MM.1S (cell line): Measurements from ENCODE around the gene LAMA3.
A peak's percentile ranks its signal among the peaks of the same experiment; 100 is the strongest.

Experiments used
- DNase-seq: peaks from one replicate; pipeline ENCODE4 v3.0.0-alpha.2; 2015
- H2AFZ ChIP-seq: fragments of 300-600 bp; sonication (generic); 2 replicates; pipeline ENCODE4 v1.6.0; 2016; ENCODE audit warnings: antibody characterized with exemption, low read length
- H3F3A ChIP-seq: fragments of 300-600 bp; sonication (generic); 2 replicates; pipeline ENCODE4 v1.6.1; 2016; ENCODE audit warnings: mild to moderate bottlenecking, antibody characterized with exemption, low read length, moderate library complexity, mixed read lengths; ENCODE audit not compliant: insufficient read depth
- H3K27ac ChIP-seq: fragments of 300-600 bp; sonication (generic); 2 replicates; pipeline ENCODE4 v1.5.1; 2016; ENCODE audit warnings: mild to moderate bottlenecking, low read length
- H3K27me3 ChIP-seq: fragments of 300-600 bp; sonication (generic); replicated peaks from 2 replicates; pipeline ENCODE4 v1.6.0; 2016; ENCODE audit warnings: low read length; ENCODE audit not compliant: insufficient read depth
- H3K36me3 ChIP-seq: fragments of 300-600 bp; sonication (generic); replicated peaks from 2 replicates; pipeline ENCODE4 v1.6.1; 2016; ENCODE audit warnings: mild to moderate bottlenecking, low read length, mixed read lengths; ENCODE audit not compliant: insufficient read depth
- H3K4me1 ChIP-seq: fragments of 300-600 bp; sonication (generic); 2 replicates; pipeline ENCODE4 v1.6.1; 2016; ENCODE audit warnings: low read length, mixed read lengths
- H3K4me2 ChIP-seq: fragments of 300-600 bp; sonication (generic); 2 replicates; pipeline ENCODE4 v1.6.0; 2016; ENCODE audit warnings: low read depth, low read length
- H3K4me3 ChIP-seq: fragments of 300-600 bp; sonication (generic); 2 replicates; pipeline ENCODE4 v1.5.1; 2016; ENCODE audit warnings: low read length, mixed read lengths
- H3K79me2 ChIP-seq: fragments of 300-600 bp; sonication (generic); 2 replicates; pipeline ENCODE4 v1.6.1; 2016; ENCODE audit warnings: mixed run types, low read length, mixed read lengths
- H3K9ac ChIP-seq: fragments of 300-600 bp; sonication (generic); 2 replicates; pipeline ENCODE4 v1.6.1; 2016; ENCODE audit warnings: low read length, mixed read lengths
- H3K9me2 ChIP-seq: fragments of 300-600 bp; sonication (generic); replicated peaks from 2 replicates; pipeline ENCODE4 v1.6.1; 2016; ENCODE audit warnings: mild to moderate bottlenecking, low read length, mixed read lengths; ENCODE audit not compliant: insufficient read depth
- H3K9me3 ChIP-seq: fragments of 300-600 bp; sonication (generic); replicated peaks from 2 replicates; pipeline ENCODE4 v1.6.1; 2016; ENCODE audit warnings: mild to moderate bottlenecking, low read length, mixed read lengths; ENCODE audit not compliant: insufficient read depth
- H4K20me1 ChIP-seq: fragments of 300-600 bp; sonication (generic); 2 replicates; pipeline ENCODE4 v1.6.1; 2016; ENCODE audit warnings: mild to moderate bottlenecking, low read length, moderate library complexity, mixed read lengths; ENCODE audit not compliant: insufficient read depth
- CTCF ChIP-seq: fragments of 300-600 bp; sonication (generic); IDR thresholded peaks from 2 replicates; pipeline ENCODE4 v1.5.1; 2016; ENCODE audit warnings: antibody characterized with exemption, low read length, mixed read lengths
- EZH2 ChIP-seq: fragments of 300-600 bp; sonication (generic); optimal IDR thresholded peaks from 2 replicates; pipeline ENCODE3; 2017; ENCODE audit warnings: low read depth, mild to moderate bottlenecking, antibody characterized with exemption, low read length, mixed read lengths
- EZH2phosphoT487 ChIP-seq: fragments of 300-600 bp; sonication (generic); IDR thresholded peaks from 2 replicates; pipeline ENCODE4 v1.6.1; 2018; ENCODE audit warnings: antibody characterized with exemption, low read length

Gene LAMA3

GRCh38 chr18:23918395-23919032, 229.3 kb downstream of the LAMA3 start:
- Histone ChIP-seq H3F3A (no peaks in the 10 kb centered on the region), H4K20me1 (no peaks in the 10 kb centered on the region), H3K4me1 (no peaks in the 10 kb centered on the region), H3K4me2 (no peak overlapping the region), H3K4me3 (no peak overlapping the region), H3K27ac (no peak overlapping the region), H3K9me3 (no peaks in the 10 kb centered on the region), H3K27me3 (no peaks in the 10 kb centered on the region), H3K9me2 (no peaks in the 10 kb centered on the region), H2AFZ (no peak overlapping the region), H3K9ac (no peak overlapping the region), H3K79me2 (no peaks in the 10 kb centered on the region), H3K36me3 (no peaks in the 10 kb centered on the region)
- TF ChIP-seq EZH2phosphoT487 (no peak), EZH2 (no peak), CTCF (peak; percentile 91)
- DNase-seq, result peak; percentile 65

GRCh38 chr18:23920054-23920453, 230.8 kb downstream of the LAMA3 start:
- no peaks in the 10 kb centered on the region for H3F3A ChIP-seq
- H3K4me2 ChIP-seq, result no peak overlapping the region
- no peaks in the 10 kb centered on the region for H3K36me3 ChIP-seq
- H4K20me1 ChIP-seq, result no peaks in the 10 kb centered on the region
- DNase-seq, result no peak
- H3K9me3 ChIP-seq, result no peaks in the 10 kb centered on the region
- H2AFZ ChIP-seq, result no peak overlapping the region
- H3K27me3 ChIP-seq, result no peaks in the 10 kb centered on the region
- no peak overlapping the region for H3K4me3 ChIP-seq
- no peaks in the 10 kb centered on the region for H3K79me2 ChIP-seq
- H3K9ac ChIP-seq, result no peak overlapping the region
- H3K4me1 ChIP-seq, result no peaks in the 10 kb centered on the region
- H3K27ac ChIP-seq, result no peak overlapping the region
- TF ChIP-seq EZH2 (no peak), CTCF (no peak), EZH2phosphoT487 (no peak)
- H3K9me2 ChIP-seq, result no peaks in the 10 kb centered on the region

GRCh38 chr18:23921716-23922285, 232.5 kb downstream of the LAMA3 start:
- Histone ChIP-seq H3K79me2 (no peaks in the 10 kb centered on the region), H3K27ac (no peak overlapping the region), H3F3A (no peaks in the 10 kb centered on the region), H2AFZ (no peak overlapping the region), H3K9me2 (no peaks in the 10 kb centered on the region), H3K4me3 (no peak overlapping the region), H3K9ac (no peak overlapping the region), H3K9me3 (no peaks in the 10 kb centered on the region), H4K20me1 (no peaks in the 10 kb centered on the region), H3K4me2 (no peak overlapping the region), H3K27me3 (no peaks in the 10 kb centered on the region), H3K4me1 (no peaks in the 10 kb centered on the region), H3K36me3 (no peaks in the 10 kb centered on the region)
- no peak for DNase-seq
- TF ChIP-seq EZH2phosphoT487, result no peak
- no peak for TF ChIP-seq CTCF
- no peak for TF ChIP-seq EZH2
